Measurements from ENCODE around the gene FUBP3.

DNA sequence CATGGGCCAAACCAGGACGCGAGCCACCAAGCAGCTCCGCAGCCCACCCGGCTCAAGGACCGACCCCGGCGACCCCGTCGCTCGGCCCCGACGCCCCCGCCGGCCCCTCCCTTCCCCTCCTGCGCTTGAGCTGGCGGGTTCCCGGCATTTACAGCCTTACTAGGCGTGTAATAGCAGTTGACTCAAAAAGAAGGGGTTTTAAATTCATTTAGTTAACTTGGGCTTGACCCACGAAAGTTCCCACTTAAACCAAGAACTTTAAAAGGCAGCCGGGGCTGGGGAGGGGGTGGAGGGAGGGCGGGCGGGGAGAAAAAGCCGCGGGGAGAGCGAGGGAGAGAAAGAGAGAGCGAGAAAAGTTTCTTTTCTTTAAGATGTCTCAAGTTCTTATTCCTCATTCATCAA lies 85.7 kb downstream of the FUBP3 start:
- TF ChIP-seq, protein P1, sequence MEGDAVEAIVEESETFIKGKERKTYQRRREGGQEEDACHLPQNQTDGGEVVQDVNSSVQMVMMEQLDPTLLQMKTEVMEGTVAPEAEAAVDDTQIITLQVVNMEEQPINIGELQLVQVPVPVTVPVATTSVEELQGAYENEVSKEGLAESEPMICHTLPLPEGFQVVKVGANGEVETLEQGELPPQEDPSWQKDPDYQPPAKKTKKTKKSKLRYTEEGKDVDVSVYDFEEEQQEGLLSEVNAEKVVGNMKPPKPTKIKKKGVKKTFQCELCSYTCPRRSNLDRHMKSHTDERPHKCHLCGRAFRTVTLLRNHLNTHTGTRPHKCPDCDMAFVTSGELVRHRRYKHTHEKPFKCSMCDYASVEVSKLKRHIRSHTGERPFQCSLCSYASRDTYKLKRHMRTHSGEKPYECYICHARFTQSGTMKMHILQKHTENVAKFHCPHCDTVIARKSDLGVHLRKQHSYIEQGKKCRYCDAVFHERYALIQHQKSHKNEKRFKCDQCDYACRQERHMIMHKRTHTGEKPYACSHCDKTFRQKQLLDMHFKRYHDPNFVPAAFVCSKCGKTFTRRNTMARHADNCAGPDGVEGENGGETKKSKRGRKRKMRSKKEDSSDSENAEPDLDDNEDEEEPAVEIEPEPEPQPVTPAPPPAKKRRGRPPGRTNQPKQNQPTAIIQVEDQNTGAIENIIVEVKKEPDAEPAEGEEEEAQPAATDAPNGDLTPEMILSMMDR (IDR thresholded peaks at IDR 0.05), result no peak
- no peak for TF ChIP-seq POLR2A (IDR thresholded peaks at IDR 0.05; ENCODE audit: low read depth)
